ENCODE data around the gene IKZF1. TPM values are rescaled to one million over a fixed set of nuclear protein-coding genes. Genes with fewer than 3 reads are reported as not detected.

IKZF1 gene
- total and polyA plus RNA-seq, 9 of the 15 experiments (the other 6 are each of a cell fraction or from before 2014, with no cell fraction given) = 12.6 to 85.3 (median 44.7) TPM

GRCh38 chr7:50355817-50356178, 51.3 kb downstream of the IKZF1 start (continued):
- TF ChIP-seq FOS (IDR thresholded peaks at IDR 0.05; ENCODE audit: extremely low read depth, insufficient read length) = no peak
- TF ChIP-seq CREM (IDR thresholded peaks at IDR 0.05; ENCODE audit: low read depth) = peak; percentile 27; the same call in 1 of the 2 replicates
- TF ChIP-seq DDX20 (tag; IDR thresholded peaks at IDR 0.05; ENCODE audit: low read depth) = no peak
- TF ChIP-seq MYNN (IDR thresholded peaks at IDR 0.05) = peak; percentile 74
- TF ChIP-seq MYNN (CRISPR knock-in tag; IDR thresholded peaks at IDR 0.05) = no peak
- no peak for TF ChIP-seq SRSF3 (IDR thresholded peaks at IDR 0.05; ENCODE audit: insufficient read depth, low read length)
- no peak for TF ChIP-seq CEBPB (tag; IDR thresholded peaks at IDR 0.05)
- peak; percentile 75 for TF ChIP-seq TAL1 (IDR thresholded peaks at IDR 0.05)
- TF ChIP-seq HBP1 (CRISPR knock-in tag; IDR thresholded peaks at IDR 0.05) = no peak
- no peak for TF ChIP-seq SIX5 (IDR thresholded peaks at IDR 0.05; ENCODE audit: borderline replicate concordance in 1 of 2, insufficient read depth in 1 of 2, low read depth in 1 of 2, low read length in 2 of 2)
- no peak for TF ChIP-seq ZNF239 (CRISPR knock-in tag; IDR thresholded peaks at IDR 0.05)
- TF ChIP-seq ELK3 (CRISPR knock-in tag; IDR thresholded peaks at IDR 0.05) = no peak
- no peak for TF ChIP-seq TRIM25 (IDR thresholded peaks at IDR 0.05; ENCODE audit: borderline replicate concordance)
- no peak for TF ChIP-seq PHB2 (IDR thresholded peaks at IDR 0.05; ENCODE audit: low read depth)
- no peak for TF ChIP-seq SRF (CRISPR knock-in tag; IDR thresholded peaks at IDR 0.05)
- no peak for TF ChIP-seq NELFE (IDR thresholded peaks at IDR 0.05; ENCODE audit: insufficient read depth, insufficient read length)
- no peak for TF ChIP-seq ATF4 (CRISPR knock-in tag; IDR thresholded peaks at IDR 0.05)
- TF ChIP-seq POLR3A (IDR thresholded peaks at IDR 0.05; ENCODE audit: borderline replicate concordance, extremely low read depth, insufficient read depth, insufficient read length) = no peak
- TF ChIP-seq TCF15 (CRISPR knock-in tag; IDR thresholded peaks at IDR 0.05) = no peak
- TF ChIP-seq ZNF740 (CRISPR knock-in tag; IDR thresholded peaks at IDR 0.05) = no peak
- no peak for TF ChIP-seq ZNF740 (tag; IDR thresholded peaks at IDR 0.05)
- TF ChIP-seq HDAC6 (IDR thresholded peaks at IDR 0.05; ENCODE audit: low read depth, low read length) = no peak
- peak in 1 of 2 experiments; percentile 64; a peak in 2 of 4 replicates for TF ChIP-seq TEAD1 (CRISPR knock-in tag; IDR thresholded peaks at IDR 0.05)
